CD4-positive, alpha-beta T cell treated with Interleukin-4 for 1 hour (primary cell): ENCODE measurements around the gene KCNQ2.

Experiments
- DNase-seq, 2 donors: peaks; one replicate each; pipeline ENCODE4 v3.0.0-alpha.2; 2020 to 2022

The KCNQ2 gene

DNA sequence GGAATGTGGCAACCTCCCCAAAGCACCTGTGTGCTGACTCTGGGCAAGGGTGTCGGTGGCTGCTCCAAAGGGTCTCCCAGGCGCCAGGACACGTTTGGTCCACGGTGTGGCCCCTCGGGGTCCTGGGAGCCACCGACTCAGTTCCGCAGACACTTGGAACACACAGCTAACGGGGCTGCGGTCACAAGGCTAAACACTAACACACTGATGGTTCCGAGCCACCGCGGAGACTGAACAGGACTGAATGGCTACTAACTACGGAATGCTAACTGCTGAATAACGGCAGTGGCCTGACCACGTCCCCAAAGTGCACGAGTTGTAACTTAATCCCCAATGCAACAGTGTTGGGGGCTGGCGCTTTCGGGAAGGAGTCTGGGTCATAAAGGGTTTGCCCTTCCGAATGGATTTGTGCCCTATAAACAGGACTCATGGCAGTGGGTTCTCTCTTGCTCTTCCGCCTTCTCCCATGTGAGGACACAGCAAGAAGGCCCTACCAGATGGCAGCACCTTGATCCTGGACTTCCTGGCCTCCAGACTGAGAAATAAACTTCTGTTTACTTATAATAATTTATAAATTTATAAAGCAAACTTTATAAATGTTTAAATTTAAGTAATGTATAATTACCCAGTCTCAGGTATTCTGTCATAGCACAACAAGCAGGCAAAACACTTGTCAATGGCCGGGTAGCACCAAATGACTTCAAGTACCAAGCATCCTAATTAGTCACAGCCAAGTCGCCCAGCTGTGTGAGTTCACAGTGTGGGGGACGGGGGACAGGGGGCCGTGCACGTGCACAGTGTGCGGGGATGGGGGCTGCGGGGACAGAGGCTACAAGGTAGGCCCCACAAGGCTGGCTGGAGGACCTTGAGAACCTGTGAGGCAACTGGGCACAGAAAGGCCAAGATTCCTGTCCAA, 28.7 kb upstream of the KCNQ2 start:
- no peak for DNase-seq

DNA sequence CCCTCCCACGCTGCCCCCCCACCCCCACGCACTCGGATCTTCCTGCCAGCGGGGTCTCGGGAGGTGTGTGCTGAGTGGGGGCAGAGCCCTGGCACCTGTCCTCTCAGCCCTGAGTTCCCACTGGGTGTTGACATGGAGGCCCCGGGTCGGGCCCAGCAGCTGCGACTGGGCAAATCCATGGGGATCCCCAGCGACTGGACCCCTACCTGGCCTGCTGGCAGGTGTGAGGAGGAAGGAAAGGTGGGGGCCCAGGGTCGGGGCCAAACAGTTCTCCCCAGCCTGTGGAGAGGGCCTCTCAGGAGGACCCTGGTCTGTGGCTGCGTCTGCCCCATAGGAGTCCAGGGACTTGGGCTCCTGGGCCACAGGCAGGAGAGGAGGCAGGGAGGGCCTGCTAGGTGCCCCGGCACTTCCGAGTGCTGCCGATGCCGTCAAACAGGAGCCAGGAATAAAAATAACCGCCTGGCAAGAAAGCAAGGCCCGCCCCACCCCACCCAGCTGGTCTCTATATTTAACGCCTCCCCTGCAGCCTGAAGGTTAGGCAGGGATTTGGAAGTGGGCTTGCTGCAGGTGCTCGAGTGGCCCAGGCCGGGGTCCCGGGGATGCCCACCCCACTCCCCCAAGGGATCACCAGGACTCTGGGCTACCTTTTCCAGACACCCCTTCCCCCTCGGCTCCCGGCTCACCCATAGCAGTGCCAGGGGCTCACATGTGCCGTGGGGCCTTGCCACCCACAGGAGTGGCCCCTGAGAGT, 27.9 kb upstream of the KCNQ2 start:
- no peak for DNase-seq

DNA sequence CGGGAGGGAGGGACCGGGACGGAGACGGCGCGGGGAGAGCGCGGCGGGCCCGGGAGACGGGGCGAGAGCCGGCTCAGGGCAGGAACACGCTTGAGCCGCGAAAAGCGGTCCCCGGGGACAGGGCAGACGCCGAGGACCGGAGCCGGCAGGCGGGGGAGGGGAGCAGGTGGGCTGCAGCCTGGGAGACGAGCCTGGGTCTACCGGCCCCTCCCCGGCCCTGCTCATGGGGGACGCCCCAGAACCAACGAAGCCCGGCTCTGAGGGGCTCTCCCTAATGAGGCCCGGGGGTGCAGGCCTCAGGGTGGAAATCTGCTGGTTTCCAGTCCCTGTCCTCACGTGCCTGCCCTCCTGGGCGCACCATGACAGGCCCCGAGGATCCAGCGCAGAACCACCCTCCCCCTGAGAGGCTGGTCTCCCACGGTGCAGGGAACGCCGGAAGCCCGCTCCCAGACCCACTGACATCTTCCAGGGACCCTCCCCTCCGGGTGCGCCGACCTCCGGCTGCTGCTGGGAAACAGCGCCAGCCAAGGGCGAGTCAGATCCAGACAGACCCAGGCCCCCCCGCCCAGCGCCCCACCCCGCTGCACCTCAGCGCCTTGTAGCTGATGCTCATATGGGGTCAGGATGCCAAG, 27.0 kb upstream of the KCNQ2 start:
- no peak for DNase-seq

DNA sequence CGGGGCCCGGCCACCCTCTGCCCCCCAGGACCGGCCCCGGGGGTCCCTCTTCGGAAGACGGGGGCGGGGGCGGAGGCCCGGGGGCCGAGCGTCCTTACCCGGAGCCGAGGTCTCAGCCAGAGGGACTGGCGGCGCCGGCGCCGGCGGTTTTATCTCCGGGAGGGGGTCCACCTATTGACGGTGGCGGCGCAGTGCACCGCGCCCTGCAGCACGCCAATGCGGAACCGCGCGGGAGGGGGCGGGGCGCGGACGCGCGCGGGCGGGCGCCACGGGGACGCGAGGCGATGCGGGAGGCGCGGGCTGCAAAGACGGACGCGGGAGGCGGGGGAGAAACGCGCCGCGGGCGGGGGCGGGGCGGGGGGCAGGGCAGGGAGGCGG, 26.5 kb upstream of the KCNQ2 start, which contains the start of gene EEF1A2:
EEF1A2 (minus strand) TSS at position 124 of the 378 bp plus-strand sequence. CDS start 1,320 bp downstream, outside the sequence.
- peak; percentile 57 to 58 for DNase-seq

DNA sequence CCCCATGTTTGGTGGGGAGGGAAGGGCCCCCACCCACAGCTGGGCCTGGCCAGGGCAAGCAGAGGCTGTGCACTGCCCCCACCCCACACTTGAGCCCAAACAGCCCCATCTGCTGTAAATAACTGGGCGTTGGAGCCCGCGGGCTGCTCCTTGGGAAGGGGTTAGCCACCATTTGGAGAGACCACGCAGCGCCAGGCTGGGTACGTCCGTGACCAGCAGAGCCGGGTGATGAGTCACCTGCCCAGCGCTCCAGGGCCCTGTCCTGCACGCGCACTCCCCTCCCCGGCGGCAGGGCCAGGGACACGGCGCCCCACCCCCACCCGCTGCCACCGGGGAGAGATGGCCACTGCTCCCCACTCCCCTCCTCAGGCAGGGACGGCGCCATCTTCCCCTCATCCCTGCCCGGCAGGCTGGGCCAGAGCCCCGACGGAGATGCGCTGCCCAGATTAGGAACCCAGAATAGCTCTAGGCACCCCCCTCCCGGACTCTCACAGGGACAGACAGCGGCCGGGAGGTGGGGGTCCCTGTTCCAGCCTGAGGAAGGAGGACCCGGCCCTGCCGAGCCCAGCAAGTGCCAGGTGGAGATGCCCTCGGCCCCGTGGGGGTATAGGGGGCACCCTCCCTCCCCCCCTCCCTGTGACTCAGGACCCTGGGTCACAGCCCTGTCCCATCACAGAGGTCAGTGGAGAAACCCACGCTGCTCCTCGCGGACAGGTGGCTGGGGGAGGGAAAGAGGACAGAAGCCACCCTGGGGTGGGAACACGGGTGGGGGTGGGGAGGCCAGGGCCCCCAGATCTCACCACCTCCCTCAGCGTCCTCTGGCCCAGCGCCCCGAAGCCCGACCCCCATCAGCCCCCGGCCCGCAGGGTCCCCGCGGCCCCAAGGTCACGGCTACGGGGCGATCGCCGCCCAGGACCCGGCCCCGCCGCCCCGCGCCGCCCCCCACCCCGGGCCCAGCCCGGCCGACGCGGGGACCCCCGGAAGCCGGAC, 25.8 kb upstream of the KCNQ2 start:
- no peak for DNase-seq

DNA sequence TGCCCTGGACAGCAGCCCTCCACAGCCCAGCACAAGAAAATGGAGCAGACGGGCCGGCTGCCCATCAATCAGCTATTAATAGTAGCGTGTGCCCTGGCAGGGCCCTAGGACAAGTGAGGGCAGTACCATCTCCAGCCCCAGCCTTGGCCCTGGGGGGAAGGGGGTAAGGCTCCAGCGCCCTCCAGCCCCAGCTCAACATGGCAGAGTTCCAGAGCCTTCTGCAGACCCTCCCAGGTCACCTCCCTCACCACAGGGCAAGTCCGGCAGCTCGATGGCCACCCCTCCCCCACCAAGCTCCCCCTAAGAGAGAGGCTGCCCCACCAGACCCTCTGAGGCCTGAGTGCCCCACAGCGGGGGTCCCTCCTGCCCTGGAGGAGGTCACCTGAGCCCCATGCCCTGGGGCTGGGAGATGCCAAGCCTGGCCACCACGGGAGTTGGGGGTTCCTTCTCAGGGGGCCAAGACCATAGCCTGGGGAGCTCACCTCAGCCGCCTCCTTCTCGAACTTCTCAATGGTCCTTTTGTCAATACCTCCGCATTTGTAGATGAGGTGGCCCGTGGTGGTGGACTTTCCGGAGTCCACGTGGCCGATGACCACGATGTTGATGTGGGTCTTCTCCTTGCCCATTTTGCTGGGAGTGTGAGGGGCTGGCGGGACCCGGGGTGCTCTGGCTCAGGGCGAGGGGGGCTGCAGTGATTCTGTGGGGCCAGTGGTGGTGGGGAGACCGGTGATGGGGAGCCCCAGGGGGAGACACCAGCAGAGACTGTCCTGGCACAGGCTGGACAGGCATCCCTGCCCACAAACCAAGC, 24.9 kb upstream of the KCNQ2 start:
- DNase-seq = no peak

DNA sequence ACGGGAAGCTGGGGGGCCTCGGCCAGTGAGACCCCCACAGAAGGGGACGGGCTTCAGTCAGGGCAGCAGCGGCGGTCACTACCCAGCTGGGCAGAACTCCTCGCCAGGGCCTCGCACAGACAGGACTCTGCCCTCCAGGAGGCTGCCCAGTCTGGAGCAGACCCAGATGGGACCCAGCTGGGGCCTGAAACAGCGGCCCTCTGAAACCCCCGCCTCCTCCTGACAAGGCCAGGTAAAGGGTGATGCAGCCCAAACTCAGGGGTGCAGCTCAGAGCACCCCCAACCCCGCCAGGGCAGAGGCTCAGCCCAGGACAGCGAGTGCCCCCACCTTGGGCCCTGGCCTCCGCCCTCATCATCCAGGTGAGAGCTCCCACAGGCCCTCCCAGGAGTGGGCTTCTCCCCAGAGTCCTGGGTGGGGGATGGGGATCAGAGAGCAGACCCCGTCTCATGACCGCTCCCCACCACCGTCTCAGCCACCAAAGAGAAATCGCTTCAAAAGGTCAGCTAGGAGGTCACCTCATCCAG, 24.2 kb upstream of the KCNQ2 start:
- DNase-seq = no peak

DNA sequence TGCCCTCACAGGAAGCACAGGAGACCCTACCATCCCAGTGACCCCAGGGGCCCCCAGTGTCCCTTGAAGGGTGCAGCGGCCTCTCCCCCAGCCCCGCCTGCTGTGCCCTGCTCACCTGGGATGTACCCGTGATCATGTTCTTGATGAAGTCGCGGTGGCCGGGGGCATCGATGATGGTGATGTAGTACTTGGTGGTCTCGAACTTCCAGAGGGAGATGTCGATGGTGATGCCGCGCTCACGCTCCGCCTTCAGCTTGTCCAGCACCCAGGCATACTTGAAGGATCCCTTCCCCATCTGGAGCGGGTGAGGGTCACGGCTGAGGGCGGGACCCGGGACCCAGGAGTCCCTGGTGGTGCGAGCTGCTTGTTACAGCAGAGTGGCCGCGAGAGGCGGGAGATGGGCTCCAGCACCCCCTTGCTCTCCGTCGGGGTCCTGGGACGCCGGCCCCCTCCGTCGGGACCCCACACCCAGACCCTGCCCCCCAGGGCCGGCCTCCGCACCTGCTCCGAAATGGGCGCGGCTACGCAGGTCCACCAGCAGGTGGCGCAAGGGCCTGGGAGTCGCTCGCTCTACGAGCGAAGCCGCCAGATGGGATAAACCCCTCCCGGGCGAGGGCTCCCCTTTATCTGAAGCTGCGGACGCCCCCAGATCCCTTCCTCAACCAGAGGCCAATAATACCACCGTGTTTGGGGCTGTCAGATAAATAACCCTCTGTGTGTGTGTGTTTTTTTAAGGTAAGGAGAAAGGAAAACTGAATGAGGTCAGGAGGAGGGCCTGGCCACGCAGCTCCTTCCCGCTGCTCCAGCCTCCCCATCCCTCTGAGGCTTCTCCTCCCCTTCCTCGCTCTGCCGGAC, 23.5 kb upstream of the KCNQ2 start:
- DNase-seq = peak; percentile 73

DNA sequence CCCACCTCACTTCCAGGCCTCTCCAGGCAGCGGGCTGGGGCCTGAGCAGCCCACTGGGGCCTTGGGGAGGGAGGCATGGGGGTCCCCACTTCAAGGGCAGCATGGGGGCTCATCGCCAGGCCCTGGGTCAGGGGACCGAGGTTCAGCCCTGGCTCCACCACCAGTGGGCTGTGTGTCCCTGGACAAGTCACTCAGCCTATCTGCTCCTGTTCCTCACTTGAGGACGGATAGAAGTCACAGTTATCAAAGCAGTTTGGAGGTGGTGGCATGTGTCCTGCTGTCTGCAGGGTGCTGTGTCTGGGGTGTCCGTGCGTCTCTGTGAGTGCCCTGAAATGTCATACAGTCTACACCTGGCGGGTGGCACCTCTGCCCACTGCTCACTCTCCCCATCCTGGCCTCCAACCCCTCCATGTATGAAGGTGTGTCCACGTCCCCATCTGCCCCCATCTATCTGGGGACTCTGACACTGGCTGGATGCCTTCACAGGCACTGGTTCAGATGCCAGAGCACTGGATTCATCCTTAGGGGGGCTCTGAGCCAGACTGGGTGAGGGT, 22.8 kb upstream of the KCNQ2 start:
- DNase-seq = no peak

DNA sequence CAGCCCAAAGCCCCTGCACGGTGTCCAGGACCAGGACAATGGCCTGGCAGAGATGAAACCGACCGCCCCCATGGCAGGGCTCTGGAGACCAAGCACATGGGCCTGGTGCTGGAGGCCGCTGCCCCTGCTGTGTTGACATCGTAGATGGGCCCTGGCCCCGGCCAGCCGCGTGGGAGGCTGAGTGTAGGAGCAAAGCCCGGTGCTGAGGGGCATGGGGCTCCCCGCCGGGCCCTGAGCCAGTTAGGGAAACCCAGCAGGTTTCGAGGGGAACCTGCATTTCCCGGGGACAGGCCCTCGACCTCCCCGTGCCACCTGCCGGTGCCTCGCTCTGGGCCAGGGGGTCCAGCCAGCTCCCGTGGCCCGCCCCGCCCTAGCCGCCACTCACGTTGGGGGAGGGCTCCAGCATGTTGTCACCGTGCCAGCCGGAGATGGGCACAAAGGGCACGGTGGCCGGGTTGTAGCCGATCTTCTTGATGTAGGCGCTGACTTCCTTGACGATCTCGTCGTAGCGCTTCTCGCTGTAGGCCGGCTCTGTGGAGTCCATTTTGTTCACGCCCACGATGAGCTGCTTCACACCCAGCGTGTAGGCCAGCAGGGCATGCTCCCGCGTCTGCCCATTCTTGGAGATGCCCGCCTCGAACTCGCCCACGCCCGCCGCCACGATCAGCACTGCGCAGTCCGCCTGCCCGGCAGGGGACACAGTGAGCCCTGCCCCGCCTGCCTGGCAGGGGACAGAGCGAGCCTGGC, 22.1 kb upstream of the KCNQ2 start:
- DNase-seq = no peak

DNA sequence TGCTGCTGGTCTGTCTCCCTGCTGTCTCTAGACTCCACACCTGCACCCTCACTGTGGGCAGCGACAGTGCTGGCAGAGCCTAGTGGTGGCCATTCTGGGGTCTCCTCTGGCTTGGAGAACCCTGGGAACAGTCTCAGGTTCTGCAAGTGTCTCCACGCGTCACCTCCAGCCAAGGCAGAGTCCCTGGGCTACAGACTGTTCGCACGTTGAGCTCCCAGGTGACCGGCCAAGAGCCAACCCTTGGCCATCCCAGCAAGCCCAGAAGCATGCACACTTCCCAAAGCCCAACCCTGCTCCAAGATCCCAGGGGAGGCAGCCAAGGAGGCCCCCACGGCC, 21.6 kb upstream of the KCNQ2 start:
- DNase-seq = no peak

DNA sequence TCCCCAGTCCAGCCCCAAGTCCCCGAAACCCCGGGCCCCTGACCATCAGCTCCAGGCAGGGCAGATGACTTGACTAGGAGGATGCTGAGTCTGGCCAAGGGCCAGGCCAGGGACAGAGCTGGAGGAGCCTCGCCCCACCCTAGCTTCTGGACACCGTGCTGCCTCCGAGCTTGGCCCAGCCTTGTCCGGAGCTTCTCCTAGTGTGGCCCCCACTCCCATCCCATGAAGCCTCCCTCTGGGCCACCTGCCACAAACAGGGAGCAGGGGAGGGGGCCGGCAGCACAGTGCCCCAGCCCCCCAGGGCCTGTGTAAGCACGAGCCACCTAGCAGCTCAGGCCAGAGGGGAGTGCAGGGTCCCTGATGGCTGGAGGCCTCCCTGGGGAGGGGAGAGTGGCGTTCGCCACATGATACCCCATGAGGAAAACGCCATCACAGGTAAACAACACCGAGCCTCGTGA, 21.1 kb upstream of the KCNQ2 start:
- no peak for DNase-seq

DNA sequence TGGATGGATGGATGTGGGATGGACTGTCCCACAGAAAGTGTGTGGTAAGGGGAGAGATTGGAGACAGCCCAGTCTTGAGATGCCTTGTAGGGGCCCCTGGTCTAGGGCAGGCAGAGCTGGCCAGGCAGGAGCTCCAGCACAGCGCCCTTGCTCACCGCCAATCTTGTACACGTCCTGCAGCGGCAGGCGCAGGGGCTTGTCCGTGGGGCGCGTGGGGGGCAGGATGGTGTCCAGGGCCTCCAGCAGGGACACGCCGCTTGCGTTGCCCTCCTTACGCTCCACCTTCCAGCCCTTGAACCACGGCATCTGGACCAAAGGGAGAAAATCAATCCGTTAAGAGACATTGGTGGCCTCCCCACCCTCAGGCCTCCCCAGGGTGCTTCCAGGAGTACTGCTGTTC, 20.5 kb upstream of the KCNQ2 start:
- DNase-seq = no peak

DNA sequence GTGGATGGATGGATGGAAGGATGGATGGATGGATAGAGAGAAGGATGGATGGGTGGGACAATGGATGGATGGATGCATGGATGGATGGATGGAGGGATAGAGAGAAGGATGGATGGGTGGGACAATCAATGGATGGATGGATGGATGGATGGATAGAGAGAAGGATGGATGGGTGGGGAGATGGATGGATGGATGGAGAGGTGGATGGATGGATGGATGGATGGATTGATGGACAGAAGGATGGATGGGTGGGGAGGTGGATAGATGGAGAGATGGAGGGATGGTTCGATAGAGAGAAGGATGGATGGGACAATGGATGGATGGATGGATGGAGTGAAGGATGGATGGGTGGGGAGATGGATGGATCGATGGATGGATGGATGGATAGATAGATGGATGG, 20.1 kb upstream of the KCNQ2 start:
- no peak for DNase-seq

DNA sequence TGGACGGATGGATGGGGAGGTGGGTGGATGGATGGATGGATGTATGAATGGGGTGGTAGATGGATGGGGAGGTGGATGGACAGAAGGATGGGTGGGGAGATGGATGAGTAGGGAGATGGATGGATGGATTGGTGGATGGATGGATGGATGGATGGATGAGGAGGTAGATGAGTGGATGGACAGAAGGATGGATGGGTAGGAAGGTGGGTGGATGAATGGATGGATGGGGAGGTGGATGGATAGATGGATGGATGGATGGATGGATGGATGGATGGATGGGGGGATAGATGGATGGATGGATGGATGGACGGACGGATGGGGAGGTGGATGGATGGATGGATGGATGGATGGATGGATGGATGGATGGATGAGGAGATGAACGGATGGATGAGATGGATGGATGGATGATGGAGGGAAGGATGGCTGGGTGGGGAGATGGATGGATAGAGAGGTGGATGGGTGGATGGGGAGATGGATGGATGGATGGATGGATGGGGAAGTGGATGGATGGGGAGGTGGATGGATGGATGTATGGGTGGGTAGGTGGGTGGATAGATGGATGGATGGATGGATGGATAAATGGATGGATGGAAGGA, 19.3 kb upstream of the KCNQ2 start:
- no peak for DNase-seq

DNA sequence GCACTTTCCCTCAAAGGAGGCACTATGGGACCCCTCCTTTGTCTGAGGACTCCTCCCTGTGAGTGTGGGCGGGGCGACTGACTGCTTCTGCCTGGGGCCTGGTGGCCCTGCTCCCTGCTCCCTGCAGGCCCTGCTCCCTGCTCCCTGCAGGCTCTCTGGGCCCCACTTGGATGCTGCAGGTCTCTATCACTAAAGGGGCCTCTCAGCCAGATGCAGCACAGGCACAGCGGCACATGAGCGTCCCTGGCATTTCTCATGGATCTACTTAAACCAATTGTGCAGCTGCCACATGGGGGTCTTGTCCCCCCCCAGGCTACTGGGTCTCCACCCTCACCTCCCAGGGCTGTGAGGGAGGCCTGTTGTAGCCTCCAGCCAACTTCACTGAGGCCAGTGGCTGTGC, 18.6 kb upstream of the KCNQ2 start:
- DNase-seq = no peak

DNA sequence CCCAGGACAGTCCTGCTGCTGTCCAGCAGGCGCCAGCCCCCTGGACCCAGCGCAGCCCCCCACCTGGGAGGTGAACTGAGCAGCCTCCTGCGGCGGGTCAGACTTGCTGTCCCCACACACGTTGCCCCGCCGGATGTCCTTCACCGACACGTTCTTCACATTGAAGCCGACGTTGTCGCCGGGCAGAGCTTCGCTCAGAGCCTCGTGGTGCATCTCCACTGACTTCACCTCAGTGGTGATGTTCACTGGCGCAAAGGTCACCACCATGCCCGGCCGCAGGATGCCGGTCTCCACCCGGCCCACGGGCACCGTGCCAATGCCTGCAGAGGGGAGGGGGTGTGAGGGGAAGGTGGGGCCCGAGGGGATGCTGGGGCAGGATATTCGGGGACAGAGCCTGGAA, 18.0 kb upstream of the KCNQ2 start:
- DNase-seq = no peak
